ENCODE data around the gene SLC25A30.
A peak's percentile ranks its signal among the peaks of the same experiment; 100 is the strongest.
"Not testable (repeated sequence)": the region's sequence is repeated elsewhere in the genome, so short reads cannot be mapped to it uniquely, and the experiment has no call there.

SLC25A30 gene

DNA sequence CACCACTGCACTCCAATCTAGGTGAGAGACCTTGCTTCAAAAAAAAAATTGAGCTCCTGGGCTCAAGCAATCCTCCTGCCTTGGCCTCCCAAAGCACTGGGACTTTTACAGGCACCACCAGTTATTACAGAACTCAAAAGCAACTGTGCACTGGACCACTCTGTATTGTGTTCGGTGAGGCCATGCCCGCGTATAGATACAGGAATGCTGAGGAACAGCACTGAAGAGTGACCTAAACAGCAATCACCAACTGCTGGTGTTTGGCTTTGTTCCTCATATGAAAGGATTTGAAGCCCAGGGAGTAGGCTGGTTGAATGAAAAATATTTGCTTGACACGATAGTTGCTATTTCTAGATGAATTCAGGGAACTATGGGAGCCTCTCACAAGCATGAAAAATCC, 29.5 kb downstream of the SLC25A30 start:
- DNase-seq = no peak

DNA sequence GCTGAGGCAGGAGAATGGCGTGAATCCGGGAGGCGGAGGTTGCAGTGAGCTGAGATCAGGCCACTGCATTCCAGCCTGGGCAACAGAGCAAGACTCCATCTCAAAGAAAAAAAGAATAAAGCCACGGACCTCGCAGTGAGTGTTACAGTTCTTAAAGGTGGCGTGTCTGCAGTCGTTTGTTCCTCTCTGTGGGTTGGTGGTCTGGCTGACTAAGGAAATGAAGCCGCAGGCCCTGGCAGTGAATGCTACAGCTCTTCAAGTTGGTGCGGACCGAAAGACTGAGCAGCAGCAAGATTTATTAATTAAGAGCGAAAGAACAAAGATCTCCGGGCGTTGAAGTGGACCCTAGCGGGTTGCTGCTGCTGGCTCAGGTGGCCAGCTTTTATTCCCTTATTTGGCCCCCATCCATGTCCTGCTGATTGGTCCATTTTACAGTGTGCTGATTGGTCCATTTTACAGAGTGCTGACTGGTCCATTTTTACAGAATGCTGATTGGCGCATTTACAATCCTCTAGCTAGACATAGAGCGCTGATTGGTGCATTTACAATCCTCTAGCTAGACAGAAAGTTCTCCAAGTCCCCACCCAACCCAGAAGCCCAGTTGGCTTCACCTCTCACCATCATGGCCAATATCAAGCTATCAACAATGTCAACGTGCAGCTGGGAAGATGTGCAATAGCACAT, 31.1 kb downstream of the SLC25A30 start:
- DNase-seq = not testable (repeated sequence)

DNA sequence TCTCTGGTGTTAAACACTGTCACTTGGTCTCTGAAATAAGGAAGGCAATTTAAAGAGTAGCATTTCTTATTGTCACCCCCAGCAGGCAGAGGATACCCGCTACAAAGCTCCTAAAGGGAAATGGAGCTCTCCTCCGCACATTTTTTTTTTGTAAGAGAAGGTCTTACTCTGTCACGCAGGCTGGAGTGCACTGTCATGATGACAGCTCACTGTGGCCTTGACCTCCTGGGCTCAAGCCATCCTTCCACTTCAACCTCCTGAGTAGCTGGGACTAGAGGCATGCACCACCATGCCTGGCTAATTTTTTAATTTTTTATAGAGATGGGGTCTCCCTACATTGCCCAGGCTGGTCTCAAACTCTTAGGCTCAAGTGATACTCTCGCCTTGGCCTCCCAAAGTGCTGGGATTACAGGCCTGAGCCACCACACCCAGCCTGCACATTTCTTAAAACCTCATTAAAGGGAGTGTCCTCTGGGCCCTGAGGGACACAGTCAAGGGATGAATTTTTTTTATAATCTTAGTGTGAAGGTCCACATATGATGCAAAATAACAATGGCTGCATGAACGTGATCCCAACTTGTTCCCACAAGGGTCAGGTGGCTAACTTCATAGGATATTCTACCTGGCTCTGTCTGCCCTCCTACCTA, 32.1 kb downstream of the SLC25A30 start:
- DNase-seq = no peak

DNA sequence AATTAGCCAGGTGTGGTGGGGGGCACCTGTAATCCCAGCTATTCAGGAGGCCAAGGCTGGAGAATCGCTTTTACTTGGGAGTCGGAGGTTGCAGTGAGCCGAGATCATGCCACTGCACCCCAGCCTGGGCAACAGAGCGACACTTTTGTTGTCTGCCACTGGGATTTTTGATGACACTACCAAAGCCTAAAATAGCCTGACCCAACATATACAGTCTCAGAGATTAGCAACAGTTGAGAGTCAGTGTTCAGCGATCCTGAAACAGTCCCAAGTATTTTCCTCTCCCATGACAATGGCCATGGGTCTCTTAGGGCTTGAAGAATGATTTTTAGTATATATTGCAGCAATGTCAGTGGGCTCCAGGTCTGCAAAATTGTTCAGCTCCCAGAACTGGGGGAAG, 32.9 kb downstream of the SLC25A30 start:
- no peak for DNase-seq

DNA sequence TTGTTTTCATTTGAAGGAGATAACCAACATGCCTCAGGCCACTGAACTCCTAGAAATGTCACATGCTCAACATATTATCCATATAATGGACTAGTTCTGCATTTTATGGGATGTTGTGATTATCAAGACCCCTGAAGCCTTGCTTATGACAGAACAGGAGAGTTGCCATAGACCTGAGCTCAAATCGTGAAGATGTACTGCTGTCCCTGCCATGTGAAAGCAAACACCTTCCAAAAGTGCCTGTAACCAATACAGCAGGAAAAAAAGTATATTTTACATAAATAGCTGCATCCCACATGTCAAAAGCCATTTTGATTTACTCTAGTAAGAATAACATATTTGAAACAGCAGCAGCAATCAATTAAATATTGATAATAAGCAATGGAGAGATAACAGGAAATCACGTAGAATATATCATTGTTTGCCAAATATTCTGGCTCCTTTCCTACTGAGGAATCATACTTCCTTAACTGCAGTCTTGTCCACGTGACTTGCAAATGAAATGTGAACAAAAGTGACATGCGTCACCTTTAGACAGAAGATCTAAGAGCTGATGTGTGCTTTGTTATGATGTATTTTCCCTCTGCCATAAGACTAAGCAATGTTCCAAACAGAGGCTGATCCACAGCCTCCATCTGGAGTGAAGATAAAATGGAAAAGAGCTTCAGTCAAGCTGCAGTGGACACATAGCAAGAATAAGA, 33.5 kb downstream of the SLC25A30 start:
- DNase-seq = no peak

DNA sequence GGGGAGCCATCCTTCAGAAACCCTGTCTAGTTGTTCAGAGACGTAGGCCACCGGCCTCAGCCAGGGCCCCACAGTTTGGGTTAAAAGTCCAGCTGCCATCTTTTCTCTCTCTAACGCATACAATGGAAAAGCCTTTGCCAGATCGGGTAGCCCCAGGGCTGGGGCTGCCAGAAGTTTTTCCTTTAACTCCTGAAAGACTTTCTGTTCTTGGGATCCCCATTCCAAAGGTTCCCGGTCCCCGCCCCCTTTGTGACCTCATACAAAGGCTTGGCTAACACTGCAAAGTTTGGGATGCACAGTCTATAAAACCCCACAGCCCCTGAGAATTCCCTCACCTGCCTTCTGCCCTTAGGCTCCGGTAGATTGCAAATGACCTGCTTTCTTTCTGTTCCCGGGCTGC, 35.4 kb downstream of the SLC25A30 start:
- not testable (repeated sequence) for DNase-seq

DNA sequence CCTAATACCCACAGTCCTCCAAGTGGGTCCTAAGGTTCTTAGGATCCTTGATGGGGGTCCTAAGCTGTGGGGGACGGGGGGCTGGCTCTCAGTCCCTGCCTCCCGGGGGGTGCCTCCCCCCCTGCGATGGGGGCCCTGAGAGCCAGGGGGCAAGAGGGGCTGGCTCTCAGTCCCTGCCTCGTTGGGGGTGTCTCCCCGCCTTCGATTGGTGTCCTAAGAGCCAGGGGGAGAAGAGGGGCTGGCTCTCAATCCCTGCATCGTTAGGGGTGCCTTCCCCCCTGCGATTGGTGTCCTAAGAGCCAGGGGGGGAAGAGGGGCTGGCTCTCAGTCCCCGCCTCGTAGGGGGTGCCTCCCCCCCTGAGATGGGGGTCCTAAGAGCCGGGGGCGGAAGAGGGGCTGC, 37.0 kb downstream of the SLC25A30 start:
- DNase-seq = no peak

DNA sequence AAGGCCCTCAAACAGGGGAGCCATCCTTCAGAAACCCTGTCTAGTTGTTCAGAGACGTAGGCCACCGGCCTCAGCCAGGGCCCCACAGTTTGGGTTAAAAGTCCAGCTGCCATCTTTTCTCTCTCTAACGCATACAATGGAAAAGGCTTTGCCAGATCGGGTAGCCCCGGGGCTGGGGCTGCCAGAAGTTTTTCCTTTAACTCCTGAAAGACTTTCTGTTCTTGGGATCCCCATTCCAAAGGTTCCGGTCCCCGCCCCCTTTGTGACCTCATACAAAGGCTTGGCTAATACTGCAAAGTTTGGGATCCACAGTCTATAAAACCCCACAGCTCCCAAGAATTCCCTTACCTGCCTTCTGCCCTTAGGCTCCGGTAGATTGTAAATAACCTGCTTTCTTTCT, 37.5 kb downstream of the SLC25A30 start:
- DNase-seq = not testable (repeated sequence)

DNA sequence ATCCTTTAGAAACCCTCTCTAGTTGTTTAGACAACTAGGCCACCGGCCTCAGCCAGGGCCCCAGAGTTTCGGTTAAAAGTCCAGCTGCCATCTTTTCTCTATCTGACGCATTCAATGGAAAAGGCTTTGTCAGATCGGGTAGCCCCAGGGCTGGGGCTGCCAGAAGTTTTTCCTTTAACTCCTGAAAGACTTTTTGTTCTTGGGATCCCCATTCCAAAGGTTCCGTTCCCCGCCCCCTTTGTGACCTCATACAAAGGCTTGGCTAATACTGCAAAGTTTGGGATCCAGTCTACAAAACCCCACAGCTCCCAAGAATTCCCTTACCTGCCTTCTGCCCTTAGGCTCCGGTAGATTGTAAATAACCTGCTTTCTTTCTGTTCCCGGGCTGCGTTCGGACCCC, 38.7 kb downstream of the SLC25A30 start:
- not testable (repeated sequence) for DNase-seq

DNA sequence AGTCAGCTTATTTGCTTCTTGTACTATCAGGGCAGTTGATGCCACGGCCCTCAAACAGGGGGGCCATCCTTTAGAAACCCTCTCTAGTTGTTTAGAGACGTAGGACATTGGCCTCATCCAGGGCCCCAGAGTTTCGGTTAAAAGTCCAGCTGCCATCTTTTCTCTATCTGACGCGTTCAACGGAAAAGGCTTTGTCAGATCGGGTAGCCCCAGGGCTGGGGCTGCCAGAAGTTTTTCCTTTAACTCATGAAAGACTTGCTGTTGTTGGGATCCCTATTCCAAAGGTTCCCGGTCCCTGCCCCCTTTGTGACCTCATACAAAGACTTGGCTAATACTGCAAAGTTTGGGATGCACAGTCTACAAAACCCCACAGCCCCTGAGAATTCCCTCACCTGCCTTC, 39.4 kb downstream of the SLC25A30 start:
- not testable (repeated sequence) for DNase-seq

DNA sequence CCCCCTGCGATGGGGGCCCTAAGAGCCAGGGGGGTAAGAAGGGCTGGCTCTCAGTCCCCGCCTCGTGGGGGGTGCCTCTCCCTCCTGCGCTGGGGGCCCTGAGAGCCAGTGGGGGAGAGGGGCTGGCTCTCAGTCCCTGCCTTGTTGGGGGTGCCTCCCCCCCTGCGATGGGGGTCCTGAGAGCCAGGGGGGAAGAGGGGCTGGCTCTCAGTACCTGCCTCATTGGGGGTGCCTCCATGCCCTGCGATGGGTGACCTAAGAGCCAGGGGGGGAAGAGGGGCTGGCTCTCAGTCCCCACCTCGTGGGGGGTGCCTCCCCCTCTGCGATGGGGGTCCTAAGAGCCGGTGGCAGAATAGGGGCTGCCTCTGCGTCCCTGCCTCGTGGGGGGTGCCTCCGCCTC, 40.9 kb downstream of the SLC25A30 start:
- not testable (repeated sequence) for DNase-seq

DNA sequence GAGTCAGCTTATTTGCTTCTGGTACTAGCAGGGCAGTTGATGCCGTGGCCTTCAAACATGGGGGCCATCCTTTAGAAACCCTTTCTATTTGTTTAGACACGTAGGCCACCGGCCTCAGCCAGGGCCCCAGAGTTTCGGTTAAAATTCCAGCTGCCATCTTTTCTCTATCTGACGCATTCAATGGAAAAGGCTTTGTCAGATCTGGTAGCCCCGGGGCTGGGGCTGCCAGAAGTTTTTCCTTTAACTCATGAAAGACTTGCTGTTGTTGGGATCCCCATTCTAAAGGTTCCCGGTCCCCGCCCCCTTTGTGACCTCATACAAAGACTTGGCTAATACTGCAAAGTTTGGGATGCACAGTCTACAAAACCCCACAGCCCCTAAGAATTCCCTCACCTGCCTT, 41.5 kb downstream of the SLC25A30 start:
- not testable (repeated sequence) for DNase-seq

DNA sequence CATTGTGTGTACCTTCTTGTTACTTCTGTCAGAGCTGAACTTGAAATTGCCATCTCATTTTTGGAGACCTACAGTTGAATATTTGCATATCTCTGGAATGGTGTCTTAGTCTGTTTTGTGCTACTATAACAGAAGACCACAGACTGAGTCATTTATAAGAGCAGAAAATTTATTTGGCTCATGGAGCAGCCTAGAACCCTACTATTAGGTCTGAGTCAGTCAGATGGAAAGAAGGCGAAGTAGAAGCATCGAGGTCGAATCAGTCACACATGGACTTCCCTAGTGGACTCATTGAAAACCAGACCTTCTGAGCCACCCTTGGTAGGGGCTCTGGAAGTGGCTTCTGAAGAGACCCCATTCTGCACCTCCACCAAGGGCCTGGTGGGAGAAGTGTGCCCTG, 43.3 kb downstream of the SLC25A30 start:
- DNase-seq = no peak

DNA sequence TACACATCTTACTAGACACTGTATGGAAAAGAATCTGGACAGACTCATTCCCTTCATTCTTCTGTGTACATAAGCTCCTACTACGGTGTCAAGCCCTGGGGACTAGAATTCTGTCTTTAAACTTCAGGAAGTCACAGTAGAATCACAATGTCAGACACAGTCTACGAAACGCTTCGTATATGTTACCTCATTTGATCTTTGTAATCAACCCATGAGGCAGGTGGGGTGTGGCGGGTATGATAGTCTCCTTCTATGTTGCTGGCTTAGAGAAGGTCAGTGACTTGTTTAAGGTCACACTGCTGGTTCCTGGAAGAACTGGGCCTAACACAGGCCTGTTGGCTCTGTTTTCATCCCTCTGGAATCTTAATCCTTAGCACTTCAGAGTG, 45.0 kb downstream of the SLC25A30 start:
- DNase-seq = no peak

DNA sequence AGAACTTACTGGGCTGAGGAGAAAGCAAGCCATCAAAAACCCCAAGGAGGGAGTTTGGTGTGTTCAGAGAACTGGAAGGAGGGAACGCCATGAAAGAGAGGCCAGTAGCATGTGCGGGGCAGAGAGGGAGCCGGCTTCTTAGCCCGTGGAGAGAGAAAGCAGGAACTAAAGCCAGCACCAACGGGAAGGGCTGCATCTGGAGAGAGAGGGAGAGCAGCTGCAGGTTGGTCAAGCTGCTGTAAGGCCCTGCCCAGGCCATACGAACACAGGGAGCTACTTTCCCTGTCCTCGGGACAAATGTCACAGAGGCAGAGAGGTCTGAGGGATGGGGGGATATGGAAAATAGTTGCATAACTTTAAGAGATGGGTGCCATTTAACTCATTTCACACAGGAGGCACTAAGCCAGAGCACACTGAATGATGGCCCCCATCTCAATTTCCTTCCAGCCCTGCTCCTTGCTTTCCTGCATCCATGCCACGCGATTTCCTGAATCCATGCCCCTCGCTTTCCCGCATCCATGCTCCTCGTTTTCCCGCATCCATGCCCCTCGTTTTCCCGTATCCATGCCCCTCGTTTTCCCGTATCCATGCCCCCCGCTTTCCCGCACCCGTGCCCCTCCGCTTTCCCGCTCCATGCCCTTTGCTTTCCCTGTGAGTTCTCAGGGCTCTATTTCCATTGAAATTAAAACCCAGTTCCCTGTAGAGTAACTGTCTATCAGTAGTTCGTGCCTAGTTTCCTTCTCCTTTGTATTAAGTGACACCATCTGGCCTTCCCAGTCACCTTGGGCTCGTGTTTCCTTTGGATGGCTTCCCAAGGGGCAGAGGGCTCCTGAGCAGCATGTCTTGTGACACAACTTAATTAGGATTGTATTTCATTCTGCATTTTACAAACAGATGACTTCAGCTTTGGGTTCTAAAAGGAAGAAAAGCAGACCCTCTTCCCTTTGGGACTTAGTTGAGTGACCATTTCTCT, 45.7 kb downstream of the SLC25A30 start:
- DNase-seq = peak; percentile 85

DNA sequence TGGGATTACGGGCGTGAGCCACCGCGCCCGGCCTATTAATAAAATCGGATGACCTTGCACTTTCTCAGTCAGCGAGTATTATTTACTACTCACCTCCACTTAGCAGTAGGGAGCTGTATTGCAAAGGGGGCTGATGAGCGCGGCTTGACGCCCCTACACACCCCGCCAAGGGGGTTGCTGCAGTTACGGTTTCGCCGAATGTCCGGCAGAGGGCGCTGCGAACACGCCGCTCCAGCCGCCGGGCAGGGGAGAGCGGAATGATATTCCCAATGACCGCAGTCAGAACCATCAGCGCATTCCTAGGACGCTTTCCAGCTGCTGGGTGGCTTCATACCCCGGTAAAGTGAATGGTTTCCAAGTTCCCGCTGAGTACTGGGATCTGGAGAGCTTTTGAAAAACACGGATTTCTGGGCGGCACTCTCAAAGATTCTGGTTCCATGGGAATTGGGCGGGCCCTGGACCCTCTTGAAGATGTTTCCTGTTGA, 47.2 kb downstream of the SLC25A30 start:
- no peak for DNase-seq

DNA sequence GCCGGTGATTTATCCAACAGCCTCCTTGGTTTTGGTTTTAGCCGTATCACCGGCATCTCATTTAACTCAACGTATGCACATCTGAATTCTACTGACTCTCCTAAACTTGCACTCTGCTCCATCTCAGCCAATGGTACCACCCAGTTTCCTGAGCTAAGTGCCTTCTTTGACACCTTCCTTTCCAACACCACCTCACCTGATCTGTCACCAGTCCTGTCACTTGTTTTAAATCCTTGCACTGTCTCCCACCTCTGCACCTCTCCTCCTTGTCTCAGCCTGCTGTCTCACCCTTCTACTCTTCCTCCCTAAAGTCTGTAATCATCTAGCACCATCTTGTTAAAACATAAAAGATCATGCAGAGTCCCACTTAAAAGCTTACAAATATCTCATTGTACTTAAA, 49.1 kb downstream of the SLC25A30 start:
- DNase-seq = no peak

DNA sequence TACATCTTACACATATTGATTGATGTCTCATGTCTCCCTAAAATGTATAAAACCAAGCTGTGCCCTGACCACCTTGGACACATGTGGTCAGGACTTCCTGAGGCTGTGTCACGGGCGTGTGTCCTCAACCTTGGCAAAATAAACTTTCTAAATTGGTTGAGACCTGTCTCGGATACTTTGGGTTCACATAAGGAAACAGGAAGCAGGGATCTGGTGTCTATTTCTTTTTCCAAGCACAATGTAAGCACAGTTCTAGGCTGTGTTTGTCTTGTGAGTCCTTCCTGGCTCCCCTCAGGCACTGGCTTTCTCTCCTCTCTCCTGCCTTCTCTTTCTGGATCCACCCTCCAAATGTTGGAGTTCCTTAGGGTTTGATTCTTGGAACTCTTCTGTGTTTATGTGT, 49.6 kb downstream of the SLC25A30 start:
- no peak for DNase-seq

DNA sequence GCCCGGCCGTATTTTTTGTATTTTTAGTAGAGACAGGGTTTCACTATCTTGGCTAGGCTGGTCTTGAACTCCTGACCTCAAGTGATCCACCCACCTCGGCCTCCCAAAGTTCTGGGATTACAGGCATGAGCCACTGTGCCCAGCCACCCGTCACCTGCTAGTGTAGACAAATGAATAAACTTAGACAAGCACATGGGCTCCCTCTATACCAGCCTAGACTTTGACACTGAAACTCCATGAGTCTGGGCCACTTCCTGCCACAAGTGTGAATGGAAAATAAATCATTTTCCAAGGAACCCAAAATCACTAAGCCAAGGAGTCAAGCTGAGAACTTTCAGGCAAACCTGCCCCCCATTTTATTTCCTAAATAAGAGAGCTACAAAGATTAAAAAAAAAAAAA, 50.2 kb downstream of the SLC25A30 start:
- no peak for DNase-seq

DNA sequence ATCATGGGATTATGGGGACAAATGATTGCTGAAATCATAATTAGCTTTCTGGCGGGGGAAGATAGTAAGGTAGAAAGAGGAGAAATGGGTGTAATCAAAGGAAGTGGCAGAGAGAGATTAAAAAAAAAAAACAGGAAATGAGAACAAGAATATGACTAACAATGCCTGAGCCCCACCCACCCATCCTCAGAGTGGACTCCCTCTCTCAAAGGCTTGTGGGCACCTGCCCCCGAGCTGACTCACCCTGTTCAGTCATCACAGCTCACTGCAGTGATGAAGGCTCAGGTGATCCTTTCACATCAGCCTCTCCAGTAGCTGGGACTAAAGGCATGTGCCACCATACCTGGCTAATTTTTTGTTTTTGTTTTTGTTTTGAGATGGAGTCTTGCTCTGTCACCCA, 50.8 kb downstream of the SLC25A30 start:
- DNase-seq = no peak

DNA sequence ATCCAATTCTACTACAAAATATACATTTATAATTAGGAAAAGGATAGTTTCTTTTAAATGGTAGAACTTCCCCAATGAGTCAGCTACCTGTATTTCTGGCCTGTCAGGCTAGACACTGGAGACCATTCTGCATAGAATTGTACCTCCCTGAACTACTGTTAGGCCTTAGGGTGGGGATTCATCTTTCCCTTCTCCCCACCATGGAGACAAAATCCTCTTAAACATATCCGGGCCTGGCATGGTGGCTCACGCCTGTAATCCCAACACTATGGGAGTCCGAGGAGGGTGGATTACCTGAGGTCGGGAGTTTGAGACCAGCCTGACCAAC, 52.7 kb downstream of the SLC25A30 start:
- no peak for DNase-seq

DNA sequence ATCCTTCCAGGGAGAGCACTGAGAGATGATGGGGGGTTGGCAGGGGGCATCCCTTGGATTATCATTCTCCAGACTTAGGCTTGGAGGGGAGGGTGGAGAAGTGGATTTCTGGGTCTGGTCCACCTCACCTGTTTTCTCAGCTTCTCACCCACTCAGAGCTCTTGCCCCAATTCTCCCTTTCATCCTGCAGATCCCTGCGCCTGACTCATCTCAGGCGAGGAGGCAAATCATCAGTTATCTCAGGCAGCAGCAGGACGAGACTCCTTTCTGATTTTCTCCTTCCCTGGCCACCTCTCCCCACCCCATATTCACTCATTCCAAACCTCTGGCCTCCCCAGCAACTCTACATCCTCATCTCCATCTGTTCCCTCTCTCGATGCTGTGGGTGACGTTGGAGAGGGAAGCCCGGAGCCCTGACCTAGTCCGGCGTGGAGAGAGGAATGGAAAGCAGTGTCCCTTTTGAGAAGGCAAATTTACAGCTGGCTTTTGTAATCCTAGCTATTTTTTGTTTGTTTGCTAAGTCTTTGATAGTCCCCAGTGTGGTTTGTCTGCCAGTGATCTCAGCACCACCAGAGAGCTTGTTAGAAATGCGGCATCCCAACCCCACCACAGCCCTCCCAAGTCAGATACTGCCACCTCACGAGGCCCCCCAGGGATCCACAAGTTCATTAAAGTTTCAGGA, 53.2 kb downstream of the SLC25A30 start:
- no peak for DNase-seq

All from NCI-H2171 (cell line).